Endothelial cell of umbilical vein (primary cell): ENCODE data around the gene RHOF. TPM values are rescaled to one million over a fixed set of nuclear protein-coding genes. Genes with fewer than 3 reads are reported as not detected.

Experiments used
- BruUV-seq: library from RNA; stranded (reverse); fragments of 400-500 nt; replicated peaks from 2 replicates; lab custom pipeline; 2021; lab: Mats Ljungman, UMichigan
- CTCF ChIA-PET: fragments of 300-600, 350-600 bp; sonication (Branson Sonifier 250); formaldehyde crosslinking; loops from one replicate; lab custom pipeline; 2021; ENCODE audit warnings: antibody characterized with exemption, inconsistent platforms; lab: Charles Lee
- POLR2A ChIA-PET: fragments of 300-600, 350-600 bp; sonication (Branson Sonifier 250); formaldehyde crosslinking; loops from one replicate; lab custom pipeline; 2021; ENCODE audit warnings: antibody characterized with exemption, inconsistent platforms; lab: Charles Lee
- DNase-seq: peaks from one replicate; pipeline ENCODE4 v3.0.0-alpha.2; 2011; ENCODE audit warnings: low read depth, low spot score
- FAIRE-seq: peaks from 2 replicates; lab custom pipeline; 2011; peaks lifted over from hg19 to GRCh38; lab: Jason Lieb, UNC
- H2AFZ ChIP-seq: 2 replicates; pipeline ENCODE4 v1.6.0; 2012; ENCODE audit warnings: low read depth, low read length, control low read depth, inconsistent platforms
- H3K27ac ChIP-seq: 2 replicates; pipeline ENCODE4 v1.5.1; 2011; ENCODE audit warnings: low read depth, mild to moderate bottlenecking, control low read depth, low read length, moderate library complexity; ENCODE audit not compliant: insufficient read depth
- H3K27me3 ChIP-seq, 2 experiments: 2 replicates each; pipeline versions ENCODE4 v1.6.0 to v1.6.1; 2011; ENCODE audit warnings: low read length in 2 of 2, mixed read lengths in 1 of 2; ENCODE audit not compliant: control insufficient read depth in 2 of 2, insufficient read depth in 2 of 2
- H3K36me3 ChIP-seq, 2 experiments: 2 replicates in 1 of 2; 3 replicates in 1 of 2; pipeline ENCODE4 v1.5.1; 2011; ENCODE audit warnings: low read length in 2 of 2, mild to moderate bottlenecking in 1 of 2, moderate library complexity in 1 of 2; ENCODE audit not compliant: control insufficient read depth in 2 of 2, insufficient read depth in 2 of 2; ENCODE audit errors: extremely low read depth in 1 of 2
- H3K4me1 ChIP-seq: 3 replicates; pipeline ENCODE4 v1.5.1; 2011; ENCODE audit warnings: mild to moderate bottlenecking, low read length; ENCODE audit not compliant: control insufficient read depth, insufficient read depth; ENCODE audit errors: extremely low read depth
- H3K4me2 ChIP-seq: 2 replicates; pipeline ENCODE4 v1.6.1; 2011; ENCODE audit warnings: low read length, control low read depth, mixed read lengths; ENCODE audit not compliant: insufficient read depth
- H3K4me3 ChIP-seq, 3 experiments: fragments of 200-600 bp in 1 of 3; sonication (generic), shearing (Covaris generic) in 1 of 3; replicated peaks in 1 of 3; 2 replicates each; pipeline ENCODE4 v1.5.1; 2011 to 2016; ENCODE audit warnings: control low read depth in 3 of 3, low read length in 3 of 3, mild to moderate bottlenecking in 2 of 3, inconsistent platforms in 1 of 3, low read depth in 1 of 3, moderate library complexity in 1 of 3; ENCODE audit not compliant: insufficient read depth in 1 of 3
- H3K79me2 ChIP-seq: 2 replicates; pipeline ENCODE4 v1.6.0; 2012; ENCODE audit warnings: low read length, inconsistent platforms; ENCODE audit not compliant: control insufficient read depth, insufficient read depth
- H3K9ac ChIP-seq: replicated peaks from 2 replicates; pipeline ENCODE3; 2011; ENCODE audit warnings: low read length, control low read depth; ENCODE audit not compliant: insufficient read depth; ENCODE audit errors: extremely low read depth
- H3K9me1 ChIP-seq: replicated peaks from 3 replicates; pipeline ENCODE4 v1.6.0; 2011; ENCODE audit warnings: mild to moderate bottlenecking, low read length; ENCODE audit not compliant: control insufficient read depth, insufficient read depth; ENCODE audit errors: extremely low read depth
- H3K9me3 ChIP-seq: replicated peaks from 2 replicates; pipeline ENCODE4 v1.5.1; 2012; ENCODE audit warnings: low read length, inconsistent platforms; ENCODE audit not compliant: control insufficient read depth, insufficient read depth
- H4K20me1 ChIP-seq: replicated peaks from 2 replicates; pipeline ENCODE3; 2011; ENCODE audit warnings: mild to moderate bottlenecking, low read length; ENCODE audit not compliant: control insufficient read depth, insufficient read depth; ENCODE audit errors: extremely low read depth
- CTCF ChIP-seq, 2 donors: IDR thresholded peaks; 1 replicate in 1 of 2; 2 replicates in 1 of 2; pipeline ENCODE4 v1.5.1; 2011; ENCODE audit warnings: low read length in 2 of 2, mild to moderate bottlenecking in 2 of 2, moderate library complexity in 2 of 2, control low read depth in 1 of 2, inconsistent platforms in 1 of 2, low read depth in 1 of 2; ENCODE audit not compliant: insufficient read depth in 1 of 2; ENCODE audit errors: extremely low read depth in 1 of 2
- EZH2 ChIP-seq: IDR thresholded peaks from 2 replicates; pipeline ENCODE4 v1.6.1; 2012; ENCODE audit warnings: borderline replicate concordance, low read depth, mild to moderate bottlenecking, moderate library complexity, low read length, inconsistent platforms; ENCODE audit not compliant: severe bottlenecking
- FOS ChIP-seq: IDR thresholded peaks from 2 replicates; pipeline ENCODE4 v1.6.1; 2011; ENCODE audit warnings: mild to moderate bottlenecking, low read length, moderate library complexity, borderline replicate concordance; ENCODE audit not compliant: insufficient read depth
- GATA2 ChIP-seq: IDR thresholded peaks from 2 replicates; pipeline ENCODE4 v1.7.0; 2011; ENCODE audit warnings: low read depth, mild to moderate bottlenecking, moderate library complexity, mixed read lengths, low read length; ENCODE audit not compliant: insufficient read length, insufficient read depth
- JUN ChIP-seq: IDR thresholded peaks from 2 replicates; pipeline ENCODE4 v1.6.1; 2011; ENCODE audit warnings: borderline replicate concordance, low read depth; ENCODE audit not compliant: insufficient read length, insufficient read depth
- MAX ChIP-seq: IDR thresholded peaks from 2 replicates; pipeline ENCODE4 v1.6.1; 2011; ENCODE audit not compliant: insufficient read depth, insufficient read length
- MYC ChIP-seq: IDR thresholded peaks from one replicate; pipeline ENCODE4 v1.6.1; 2011; ENCODE audit warnings: mild to moderate bottlenecking, low read depth, low read length
- POLR2A ChIP-seq: IDR thresholded peaks from 2 replicates; pipeline ENCODE4 v1.6.1; 2012; ENCODE audit warnings: low read depth, mild to moderate bottlenecking, control low read depth, low read length
- POLR2AphosphoS5 ChIP-seq: IDR thresholded peaks from 2 replicates; pipeline ENCODE4 v1.6.1; 2012; ENCODE audit warnings: low read depth, mild to moderate bottlenecking, control low read depth, low read length, moderate library complexity; ENCODE audit not compliant: insufficient read depth
- dilution Hi-C: fragments of 300-500 bp; cut with MboI; formaldehyde crosslinking; loops from one replicate; pipeline ENCODE4 v1.15.0; 2019; ENCODE audit warnings: low sequenced_read_pairs; ENCODE audit not compliant: extremely low pct_ligation_motif_present
- intact Hi-C: fragments of 100-400 bp; cut with micrococcal nuclease; formaldehyde crosslinking; loops from one replicate; pipeline ENCODE4 v1.10.0; 2022
- polyA plus RNA-seq, 4 experiments: library from polyadenylated mRNA; depleted of rRNA in 3 of 4; stranded (reverse) in 3 of 4; unstranded in 1 of 4; fragments of >200 nt; gene quantifications; 2 replicates each; pipeline versions ENCODE4 v1.2.1 to v1.2.3, GENCODE V29; 2011 to 2012; ENCODE audit warnings: missing spikeins in 1 of 4
- total RNA-seq: library from RNA; stranded (reverse); gene quantifications from 2 replicates; pipeline ENCODE4 v1.2.3, GENCODE V29; 2021

RHOF gene
- total and polyA plus RNA-seq, 2 donors (not counting 3 experiments of a cell fraction or from before 2014, with no cell fraction given) = 9.3 to 22.3 TPM

- BruUV-seq = no TSS peak
- ChIA-PET POLR2A (interaction anchor here (0.8 kb wide), 1 partner anchor 11 kb away, joined by 3 read pairs; no protein-coding TSS in a partner anchor), CTCF (interaction anchor here (3.1 to 4.0 kb wide), 2 partner anchors 15 to 32 kb away, joined by 16 to 17 read pairs; partner anchors contain the start of gene RHOF)
- no peak overlapping the region for H3K27ac ChIP-seq
- FAIRE-seq (no peak), DNase-seq (no peak)
- no peaks in the 10 kb centered on the region for H3K79me2 ChIP-seq
- intact Hi-C loops (no loop called here), dilution Hi-C loops (no loop called here)
- H3K4me1 ChIP-seq = no peaks in the 10 kb centered on the region
- H3K9me3 ChIP-seq = no peaks in the 10 kb centered on the region
- H3K4me3 ChIP-seq = no peak overlapping the region
- peak; percentile 11 for TF ChIP-seq POLR2AphosphoS5
- no peak for TF ChIP-seq CTCF (IDR thresholded peaks at IDR 0.05; ENCODE audit: extremely low read depth in 1 of 2, insufficient read depth in 1 of 2, low read depth in 1 of 2, low read length in 2 of 2)
- no peak overlapping the region for H3K9ac ChIP-seq
- no peaks in the 10 kb centered on the region for H3K9me1 ChIP-seq
- H3K27me3 ChIP-seq = no peaks in the 10 kb centered on the region
- H2AFZ ChIP-seq = no peak overlapping the region
- H3K36me3 ChIP-seq = peaks cover 19 to 45% of the 10 kb centered on the region in 2 experiments
- H3K4me2 ChIP-seq = no peak overlapping the region
- H4K20me1 ChIP-seq = no peaks in the 10 kb centered on the region
Observed at GRCh38 chr12:121826318-121827150, 33.0 kb upstream of the RHOF start.

- H3K4me1 ChIP-seq = no peaks in the 10 kb centered on the region
- H3K4me2 ChIP-seq = no peak overlapping the region
- dilution Hi-C loops (no loop called here), intact Hi-C loops (no loop called here)
- H3K79me2 ChIP-seq = no peaks in the 10 kb centered on the region
- H3K36me3 ChIP-seq = peaks cover 12 to 39% of the 10 kb centered on the region in 2 experiments
- POLR2A ChIA-PET = no interaction called here
- no peaks in the 10 kb centered on the region for H3K27me3 ChIP-seq
- no peaks in the 10 kb centered on the region for H4K20me1 ChIP-seq
- no peak overlapping the region for H3K27ac ChIP-seq
- DNase-seq = no peak
- no peak overlapping the region for H3K9ac ChIP-seq
- TF ChIP-seq MAX (no peak), POLR2A (no peak), GATA2 (no peak), EZH2 (no peak), POLR2AphosphoS5 (no peak), MYC (no peak), FOS (no peak), JUN (no peak), CTCF (IDR thresholded peaks at IDR 0.05; ENCODE audit: extremely low read depth in 1 of 2, insufficient read depth in 1 of 2, low read depth in 1 of 2, low read length in 2 of 2) (no peak)
- no peak overlapping the region for H3K4me3 ChIP-seq
- no peak overlapping the region for H2AFZ ChIP-seq
- CTCF ChIA-PET = interaction anchor here (4.0 kb wide), 1 partner anchor 31 kb away, joined by 17 read pairs; the partner anchor contains the start of gene RHOF
- H3K9me1 ChIP-seq = no peaks in the 10 kb centered on the region
- no peak for FAIRE-seq
- no TSS peak for BruUV-seq
- no peaks in the 10 kb centered on the region for H3K9me3 ChIP-seq
Observed at GRCh38 chr12:121825041-121825523, 31.6 kb upstream of the RHOF start.
